Measurements from ENCODE around the gene ASIC2.

GRCh38 chr17:32985050-32985756 lies 307.9 kb downstream of the ASIC2 start:
- TF ChIP-seq ARNTL (CRISPR knock-in tag; IDR thresholded peaks at IDR 0.05; ENCODE audit: borderline replicate concordance, low read depth) = no peak
- no peak for TF ChIP-seq TCF4 (CRISPR knock-in tag; IDR thresholded peaks at IDR 0.05; ENCODE audit: borderline replicate concordance)
- TF ChIP-seq, protein P1, sequence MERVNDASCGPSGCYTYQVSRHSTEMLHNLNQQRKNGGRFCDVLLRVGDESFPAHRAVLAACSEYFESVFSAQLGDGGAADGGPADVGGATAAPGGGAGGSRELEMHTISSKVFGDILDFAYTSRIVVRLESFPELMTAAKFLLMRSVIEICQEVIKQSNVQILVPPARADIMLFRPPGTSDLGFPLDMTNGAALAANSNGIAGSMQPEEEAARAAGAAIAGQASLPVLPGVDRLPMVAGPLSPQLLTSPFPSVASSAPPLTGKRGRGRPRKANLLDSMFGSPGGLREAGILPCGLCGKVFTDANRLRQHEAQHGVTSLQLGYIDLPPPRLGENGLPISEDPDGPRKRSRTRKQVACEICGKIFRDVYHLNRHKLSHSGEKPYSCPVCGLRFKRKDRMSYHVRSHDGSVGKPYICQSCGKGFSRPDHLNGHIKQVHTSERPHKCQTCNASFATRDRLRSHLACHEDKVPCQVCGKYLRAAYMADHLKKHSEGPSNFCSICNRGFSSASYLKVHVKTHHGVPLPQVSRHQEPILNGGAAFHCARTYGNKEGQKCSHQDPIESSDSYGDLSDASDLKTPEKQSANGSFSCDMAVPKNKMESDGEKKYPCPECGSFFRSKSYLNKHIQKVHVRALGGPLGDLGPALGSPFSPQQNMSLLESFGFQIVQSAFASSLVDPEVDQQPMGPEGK (CRISPR knock-in tag; IDR thresholded peaks at IDR 0.05; ENCODE audit: borderline replicate concordance) = no peak
- no peak for TF ChIP-seq BACH2 (CRISPR knock-in tag; IDR thresholded peaks at IDR 0.05; ENCODE audit: borderline replicate concordance)
- TF ChIP-seq ZFP3 (CRISPR knock-in tag; IDR thresholded peaks at IDR 0.05) = no peak
- TF ChIP-seq TSHZ2 (CRISPR knock-in tag; IDR thresholded peaks at IDR 0.05) = no peak
- TF ChIP-seq RARB (CRISPR knock-in tag; IDR thresholded peaks at IDR 0.05) = no peak
- TF ChIP-seq CSDC2 (CRISPR knock-in tag; IDR thresholded peaks at IDR 0.05) = no peak
- TF ChIP-seq SNAI2 (CRISPR knock-in tag; IDR thresholded peaks at IDR 0.05) = no peak
- no peak for TF ChIP-seq ZFP30 (CRISPR knock-in tag; IDR thresholded peaks at IDR 0.05)
- TF ChIP-seq CSRNP3 (CRISPR knock-in tag; IDR thresholded peaks at IDR 0.05) = no peak

All from SK-N-SH treated with all-trans-retinoic acid at 6 μM for 48 hours (cell line).